Suprapubic skin (tissue), 4 donors: ENCODE measurements around the gene MYOT. TPM values are rescaled to one million over a fixed set of nuclear protein-coding genes. Genes with fewer than 3 reads are reported as not detected.
A peak's percentile ranks its signal among the peaks of the same experiment; 100 is the strongest.
"Not testable (repeated sequence)": the region's sequence is repeated elsewhere in the genome, so short reads cannot be mapped to it uniquely, and the experiment has no call there.

ENCODE experiments used
- DNase-seq, 2 donors: peaks; one replicate each; pipeline ENCODE4 v3.0.0-alpha.2; 2019; ENCODE audit warnings: low spot score in 2 of 2
- H3K27ac ChIP-seq: fragments of 200-600 bp; sonication (generic); one replicate; pipeline ENCODE4 v1.5.1; 2019
- H3K27me3 ChIP-seq: fragments of 200-600 bp; sonication (generic); one replicate; pipeline ENCODE4 v1.5.1; 2019
- H3K36me3 ChIP-seq: fragments of 200-600 bp; sonication (generic); one replicate; pipeline ENCODE4 v1.5.1; 2019
- H3K4me1 ChIP-seq: fragments of 200-600 bp; sonication (generic); one replicate; pipeline ENCODE4 v1.5.1; 2019
- H3K4me3 ChIP-seq: fragments of 200-600 bp; sonication (generic); one replicate; pipeline ENCODE4 v1.5.1; 2019; ENCODE audit warnings: mild to moderate bottlenecking
- H3K9me3 ChIP-seq: fragments of 200-600 bp; sonication (generic); one replicate; pipeline ENCODE4 v1.5.1; 2019
- EP300 ChIP-seq: sonication (generic); formaldehyde crosslinking; IDR thresholded peaks from one replicate; pipeline ENCODE4 v1.6.1; 2017; ENCODE audit warnings: antibody characterized with exemption
- POLR2A ChIP-seq, 2 donors: fragments of 450-650 bp; IDR thresholded peaks; one replicate each; pipeline ENCODE4 v1.6.1; 2017; ENCODE audit warnings: antibody characterized with exemption in 2 of 2, mild to moderate bottlenecking in 2 of 2, moderate library complexity in 2 of 2
- POLR2AphosphoS5 ChIP-seq, 3 donors: sonication (generic); formaldehyde crosslinking; IDR thresholded peaks; one replicate each; pipeline ENCODE4 v1.6.1; 2017; ENCODE audit warnings: antibody characterized with exemption in 3 of 3
- WGBS: methylation state at CpG from one replicate; pipeline ENCODE4 v1.1.5; 2018; 5-methylcytosine and 5-hydroxymethylcytosine counted together
- total RNA-seq, 4 donors: library from RNA; depleted of rRNA; stranded (reverse); fragments of >200 nt; gene quantifications; one replicate each; pipeline ENCODE4 v1.1.0, GENCODE V29; 2016
- TF ChIP-seq, protein P1 (sequence below), 2 donors: fragments of 200-600 bp in 1 of 2; fragments of 450-650 bp in 1 of 2; sonication (generic) in 1 of 2; IDR thresholded peaks; one replicate each; pipeline ENCODE4 v1.5.1; 2016 to 2019; ENCODE audit warnings: antibody characterized with exemption in 2 of 2, mild to moderate bottlenecking in 1 of 2, moderate library complexity in 1 of 2

The MYOT gene
- total RNA-seq, 4 donors from 2014 or later: 1.8 TPM; not detected in 3

DNA sequence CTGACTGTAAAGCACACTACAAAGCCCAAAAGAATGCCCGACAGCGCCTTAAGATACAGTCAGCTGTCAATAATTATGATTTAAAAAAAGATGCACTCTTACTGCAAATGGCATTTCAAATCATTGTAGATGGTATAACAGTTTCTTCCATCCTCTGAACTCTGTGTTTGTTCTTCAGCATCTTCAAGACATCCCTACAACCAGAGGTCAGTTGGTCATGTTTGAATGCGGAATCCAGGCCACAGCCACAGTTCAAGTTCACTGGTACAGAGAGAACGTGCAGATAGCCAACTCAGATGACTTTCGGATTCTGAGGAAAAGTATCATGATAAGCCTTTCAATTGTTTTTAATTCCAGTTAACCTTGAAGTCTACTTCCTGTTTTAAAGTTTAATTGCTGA is 8.7 kb upstream of the MYOT start:
- TF ChIP-seq POLR2AphosphoS5 (IDR thresholded peaks at IDR 0.05) (no peak), POLR2A (IDR thresholded peaks at IDR 0.05) (no peak), EP300 (no peak)
- TF ChIP-seq, protein P1, sequence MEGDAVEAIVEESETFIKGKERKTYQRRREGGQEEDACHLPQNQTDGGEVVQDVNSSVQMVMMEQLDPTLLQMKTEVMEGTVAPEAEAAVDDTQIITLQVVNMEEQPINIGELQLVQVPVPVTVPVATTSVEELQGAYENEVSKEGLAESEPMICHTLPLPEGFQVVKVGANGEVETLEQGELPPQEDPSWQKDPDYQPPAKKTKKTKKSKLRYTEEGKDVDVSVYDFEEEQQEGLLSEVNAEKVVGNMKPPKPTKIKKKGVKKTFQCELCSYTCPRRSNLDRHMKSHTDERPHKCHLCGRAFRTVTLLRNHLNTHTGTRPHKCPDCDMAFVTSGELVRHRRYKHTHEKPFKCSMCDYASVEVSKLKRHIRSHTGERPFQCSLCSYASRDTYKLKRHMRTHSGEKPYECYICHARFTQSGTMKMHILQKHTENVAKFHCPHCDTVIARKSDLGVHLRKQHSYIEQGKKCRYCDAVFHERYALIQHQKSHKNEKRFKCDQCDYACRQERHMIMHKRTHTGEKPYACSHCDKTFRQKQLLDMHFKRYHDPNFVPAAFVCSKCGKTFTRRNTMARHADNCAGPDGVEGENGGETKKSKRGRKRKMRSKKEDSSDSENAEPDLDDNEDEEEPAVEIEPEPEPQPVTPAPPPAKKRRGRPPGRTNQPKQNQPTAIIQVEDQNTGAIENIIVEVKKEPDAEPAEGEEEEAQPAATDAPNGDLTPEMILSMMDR (IDR thresholded peaks at IDR 0.05): no peak
- H3K27ac ChIP-seq: no peak overlapping the region
- peak overlapping the region; percentile 8 for H3K4me3 ChIP-seq
- 75% methylated on average over 5 of the region's 5 CpGs for WGBS
- no peak for DNase-seq
- no peaks in the 10 kb centered on the region for H3K36me3 ChIP-seq
- peaks cover 5% of the 10 kb centered on the region for H3K4me1 ChIP-seq
- no peaks in the 10 kb centered on the region for H3K9me3 ChIP-seq
- H3K27me3 ChIP-seq: no peaks in the 10 kb centered on the region

DNA sequence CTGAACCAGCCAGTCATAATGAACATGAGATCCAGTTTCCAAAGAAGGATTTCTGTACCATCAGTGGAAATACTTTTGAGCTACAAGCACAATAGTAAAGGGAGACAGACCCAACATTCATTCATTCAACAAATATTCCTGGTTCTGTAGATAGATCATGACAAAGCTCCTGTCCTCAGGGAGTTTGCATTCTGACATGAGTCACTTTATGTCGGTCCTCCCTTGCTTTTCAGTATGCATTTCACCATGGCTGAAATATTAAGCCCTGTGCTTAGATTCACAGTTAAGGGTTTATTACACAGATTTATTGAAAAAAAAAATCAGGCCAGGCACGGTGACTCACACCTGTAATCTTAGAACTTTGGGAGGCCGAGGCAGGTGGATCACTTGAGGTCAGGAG is 5.4 kb upstream of the MYOT start:
- TF ChIP-seq POLR2A (IDR thresholded peaks at IDR 0.05) (no peak), EP300 (no peak), POLR2AphosphoS5 (IDR thresholded peaks at IDR 0.05) (no peak)
- TF ChIP-seq, protein P1 (IDR thresholded peaks at IDR 0.05): no peak
- DNase-seq: no peak
- Histone ChIP-seq H3K4me1 (peaks cover 5% of the 10 kb centered on the region), H3K9me3 (no peaks in the 10 kb centered on the region), H3K36me3 (no peaks in the 10 kb centered on the region), H3K27me3 (no peaks in the 10 kb centered on the region), H3K4me3 (no peak overlapping the region), H3K27ac (no peak overlapping the region)
- 90% methylated on average over 3 of the region's 3 CpGs for WGBS

DNA sequence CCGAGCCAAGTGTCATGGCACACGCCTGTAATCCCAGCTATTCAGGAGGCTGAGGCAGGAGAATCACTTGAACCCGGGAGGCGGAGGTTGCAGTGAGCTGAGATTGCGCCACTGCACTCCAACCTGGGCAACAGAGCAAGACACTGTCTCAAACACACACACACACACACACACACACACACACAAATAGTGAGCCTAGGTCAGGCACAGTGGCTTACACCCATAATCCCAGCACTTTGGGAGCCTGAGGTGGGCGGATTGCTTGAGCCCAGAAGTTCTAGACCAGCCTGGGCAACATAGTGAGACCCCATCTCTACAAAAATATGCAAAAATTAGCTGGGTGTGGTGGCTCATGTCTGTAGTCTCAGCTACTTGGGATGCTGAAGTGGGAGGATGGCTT is 4.0 kb upstream of the MYOT start:
- not testable (repeated sequence) for H3K4me1 ChIP-seq, H3K27me3 ChIP-seq, H3K27ac ChIP-seq, H3K4me3 ChIP-seq, DNase-seq, H3K36me3 ChIP-seq, H3K9me3 ChIP-seq
- 84% methylated on average over 4 of the region's 6 CpGs for WGBS

DNA sequence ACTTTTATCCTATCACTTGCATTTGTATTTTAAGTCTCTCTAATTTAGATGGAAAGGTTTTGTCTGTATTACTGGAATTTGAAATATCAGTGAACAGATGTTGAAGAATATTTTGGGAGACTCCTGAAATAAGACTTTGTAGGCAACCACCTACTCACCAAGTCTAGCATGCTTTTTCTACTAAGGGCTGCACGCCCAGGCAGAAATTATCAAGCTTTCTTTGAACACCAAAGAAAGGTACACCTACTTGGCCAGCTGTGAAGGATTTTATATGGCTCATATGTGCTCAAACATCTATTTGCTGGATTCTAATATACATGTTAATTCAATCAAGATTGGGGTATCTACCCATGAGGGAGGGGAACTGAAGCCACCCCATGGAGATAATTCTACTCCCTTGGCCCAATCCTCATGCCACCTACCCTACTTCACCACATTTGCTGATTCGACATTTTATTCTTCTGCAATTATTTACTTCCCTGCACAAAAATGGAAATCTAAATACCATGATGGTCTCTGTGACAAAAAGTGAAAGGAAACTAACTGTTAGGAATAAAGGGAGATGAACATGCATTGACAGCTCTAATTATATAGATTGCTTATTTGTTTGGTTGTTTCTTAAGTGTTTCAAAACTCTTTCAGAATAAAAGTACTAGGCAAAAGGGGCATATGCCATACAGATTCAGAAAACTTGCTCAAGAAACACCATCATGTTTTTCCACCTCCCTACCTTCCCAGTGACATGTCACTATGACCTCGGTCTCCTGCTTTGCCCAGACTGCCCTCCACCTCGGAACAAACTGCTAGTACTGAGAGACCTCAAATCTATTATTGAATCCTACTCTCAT is 895 bp upstream of the MYOT start:
- WGBS: 97% methylated on average over 4 of the region's 4 CpGs
- no peaks in the 10 kb centered on the region for H3K4me1 ChIP-seq
- no peak overlapping the region for H3K27ac ChIP-seq
- no peak overlapping the region for H3K4me3 ChIP-seq
- no peak for DNase-seq
- H3K36me3 ChIP-seq: no peaks in the 10 kb centered on the region
- no peak for TF ChIP-seq EP300
- no peak for TF ChIP-seq POLR2AphosphoS5 (IDR thresholded peaks at IDR 0.05)
- no peak for TF ChIP-seq POLR2A (IDR thresholded peaks at IDR 0.05)
- TF ChIP-seq, protein P1 (IDR thresholded peaks at IDR 0.05): no peak
- H3K27me3 ChIP-seq: no peaks in the 10 kb centered on the region
- no peaks in the 10 kb centered on the region for H3K9me3 ChIP-seq

DNA sequence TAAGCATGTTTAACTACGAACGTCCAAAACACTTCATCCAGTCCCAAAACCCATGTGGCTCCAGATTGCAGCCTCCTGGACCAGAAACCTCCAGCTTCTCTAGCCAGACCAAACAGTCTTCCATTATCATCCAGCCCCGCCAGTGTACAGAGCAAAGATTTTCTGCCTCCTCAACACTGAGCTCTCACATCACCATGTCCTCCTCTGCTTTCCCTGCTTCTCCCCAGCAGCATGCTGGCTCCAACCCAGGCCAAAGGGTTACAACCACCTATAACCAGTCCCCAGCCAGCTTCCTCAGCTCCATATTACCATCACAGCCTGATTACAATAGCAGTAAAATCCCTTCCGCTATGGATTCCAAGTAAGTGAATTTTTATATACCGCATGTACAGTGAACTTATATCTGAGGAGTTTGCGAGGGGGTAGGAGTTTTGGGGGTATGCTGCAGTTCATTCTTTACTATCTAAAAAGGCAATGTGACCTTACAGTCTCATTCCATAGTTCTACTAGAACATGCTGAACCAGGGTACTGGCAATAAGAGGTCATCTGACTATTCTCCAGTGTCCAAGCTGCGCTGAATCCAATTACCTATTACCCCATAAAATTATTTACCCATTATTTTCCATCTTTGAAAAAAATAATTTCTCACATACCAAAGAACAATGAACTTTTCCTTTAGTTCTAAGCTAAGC is 3.1 kb downstream of the MYOT start:
- H3K4me3 ChIP-seq: no peak overlapping the region
- 93% methylated on average over 7 of the region's 7 CpGs for WGBS
- H3K4me1 ChIP-seq: no peaks in the 10 kb centered on the region
- no peak overlapping the region for H3K27ac ChIP-seq
- H3K27me3 ChIP-seq: no peaks in the 10 kb centered on the region
- no peaks in the 10 kb centered on the region for H3K36me3 ChIP-seq
- H3K9me3 ChIP-seq: no peaks in the 10 kb centered on the region
- TF ChIP-seq, protein P1 (IDR thresholded peaks at IDR 0.05): no peak
- TF ChIP-seq POLR2A (IDR thresholded peaks at IDR 0.05): no peak
- DNase-seq: no peak
